Activated CD8-positive, alpha-beta memory T cell treated with anti-CD3 and anti-CD28 coated beads for 36 hours (primary cell): ENCODE results near the gene ORC5. TPM values are rescaled to one million over a fixed set of nuclear protein-coding genes. Genes with fewer than 3 reads are reported as not detected.
"Not testable (repeated sequence)": the region's sequence is repeated elsewhere in the genome, so short reads cannot be mapped to it uniquely, and the experiment has no call there.

Experiments
- CTCF ChIA-PET: fragments of 350-600 bp; sonication (Branson Sonifier 250); formaldehyde crosslinking; loops from one replicate; lab custom pipeline; 2021; ENCODE audit warnings: antibody characterized with exemption; lab: Charles Lee
- POLR2A ChIA-PET: fragments of 350-600 bp; sonication (Branson Sonifier 250); formaldehyde crosslinking; loops from one replicate; lab custom pipeline; 2021; ENCODE audit warnings: antibody characterized with exemption; lab: Charles Lee
- total RNA-seq, 2 experiments: library from RNA; stranded (reverse); gene quantifications; one replicate each; pipeline ENCODE4 v1.2.3, GENCODE V29; 2021

Gene ORC5
- total RNA-seq, 2 experiments from 2014 or later, result 31.7 to 41.9 TPM

GRCh38 chr7:104198673-104199278 is 9.0 kb downstream of the ORC5 start:
- ChIA-PET CTCF (no interaction called here), POLR2A (no interaction called here)

DNA sequence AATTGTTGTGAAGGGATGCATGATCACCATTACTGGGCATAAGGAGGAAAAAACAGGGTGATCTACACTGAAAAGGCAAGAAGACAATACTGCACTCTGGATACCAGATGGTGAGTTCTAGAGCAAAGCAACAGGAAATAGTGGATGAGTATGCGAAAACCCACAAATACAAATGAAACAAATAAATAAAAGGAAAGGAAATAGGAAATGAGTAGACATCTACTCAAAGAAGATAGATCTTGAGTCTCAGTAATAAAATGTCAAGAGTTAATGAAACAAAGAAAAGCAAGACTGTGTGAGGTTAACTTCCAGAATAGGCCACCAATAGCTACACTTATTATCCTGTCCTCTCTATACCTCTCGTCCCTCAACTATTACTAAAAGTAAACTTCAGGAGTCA is 11.7 kb downstream of the ORC5 start:
- POLR2A ChIA-PET, result no interaction called here
- CTCF ChIA-PET, result no interaction called here

GRCh38 chr7:104192434-104192833 is 15.4 kb downstream of the ORC5 start:
- CTCF ChIA-PET, result no interaction called here
- POLR2A ChIA-PET, result no interaction called here

- POLR2A ChIA-PET, result no interaction called here
- CTCF ChIA-PET, result no interaction called here
Observed at GRCh38 chr7:104185346-104185745, 22.5 kb downstream of the ORC5 start.

- POLR2A ChIA-PET, result no interaction called here
- CTCF ChIA-PET, result no interaction called here
Observed at GRCh38 chr7:104179178-104179577, 28.6 kb downstream of the ORC5 start.

DNA sequence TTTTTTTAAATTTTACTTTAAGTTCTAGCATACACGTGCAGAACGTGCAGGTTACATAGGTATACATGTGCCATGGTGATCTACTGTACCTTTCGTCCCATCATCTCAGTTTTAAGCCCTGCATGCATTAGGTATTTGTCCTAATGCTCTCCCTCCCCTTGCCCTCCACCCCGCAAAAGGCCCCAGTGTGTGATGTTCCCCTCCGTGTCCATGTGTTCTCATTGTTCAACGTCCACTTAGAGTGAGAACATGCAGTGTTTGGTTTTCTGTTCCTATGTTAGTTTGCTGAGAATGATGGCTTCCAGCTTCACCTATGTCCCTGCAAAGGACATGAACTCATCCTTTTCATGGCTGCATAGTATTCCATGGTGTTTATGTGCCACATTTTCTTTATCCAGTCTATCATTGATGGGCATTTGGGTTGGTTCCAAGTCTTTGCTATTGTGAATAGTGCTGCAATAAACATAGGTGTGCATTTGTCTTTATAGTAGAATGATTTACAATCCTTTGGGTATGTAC is 30.2 kb downstream of the ORC5 start:
- CTCF ChIA-PET, result not testable (repeated sequence)

GRCh38 chr7:104176332-104176731 is 31.5 kb downstream of the ORC5 start:
- POLR2A ChIA-PET, result no interaction called here
- CTCF ChIA-PET, result no interaction called here

More for the DNA sequence above, 30.2 kb downstream of the ORC5 start:
- POLR2A ChIA-PET, result not testable (repeated sequence)

DNA sequence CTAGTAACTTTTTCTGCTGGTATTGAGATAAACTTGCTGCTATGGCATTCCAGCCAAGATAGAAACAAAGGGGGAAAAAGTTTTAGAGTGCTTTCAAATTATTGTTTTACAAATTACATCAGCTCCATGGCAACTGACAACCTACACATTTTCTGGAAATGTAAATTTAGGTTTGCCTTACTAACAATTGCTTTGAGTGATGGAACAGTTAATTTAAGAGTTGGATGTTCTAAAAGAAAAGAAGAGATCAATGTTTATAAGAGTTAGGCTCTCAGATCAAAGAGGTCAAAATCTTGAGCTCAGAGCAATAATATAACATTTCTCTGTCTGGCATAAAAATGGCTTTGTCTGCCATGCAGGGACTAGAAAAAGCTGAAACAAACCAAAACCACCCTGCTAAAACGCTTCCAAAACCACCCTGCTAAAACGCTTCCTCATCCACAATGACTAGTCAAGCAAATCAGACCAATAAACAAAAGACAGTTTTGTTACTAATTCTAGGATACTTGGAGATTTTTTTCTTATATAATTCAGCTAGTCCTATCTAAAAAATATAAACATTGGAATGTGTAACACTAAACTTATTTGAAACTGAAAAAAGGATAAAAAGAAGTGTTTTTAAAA is 32.3 kb downstream of the ORC5 start:
- CTCF ChIA-PET, result no interaction called here
- POLR2A ChIA-PET, result no interaction called here

- POLR2A ChIA-PET, result no interaction called here
- CTCF ChIA-PET, result no interaction called here
Observed at GRCh38 chr7:104174798-104175197, 33.0 kb downstream of the ORC5 start.

GRCh38 chr7:104162081-104162480 is 45.7 kb downstream of the ORC5 start:
- ChIA-PET CTCF (interaction anchor here (0.9 kb wide), 1 partner anchor 63 kb away, joined by 3 read pairs; no protein-coding TSS in a partner anchor), POLR2A (no interaction called here)

DNA sequence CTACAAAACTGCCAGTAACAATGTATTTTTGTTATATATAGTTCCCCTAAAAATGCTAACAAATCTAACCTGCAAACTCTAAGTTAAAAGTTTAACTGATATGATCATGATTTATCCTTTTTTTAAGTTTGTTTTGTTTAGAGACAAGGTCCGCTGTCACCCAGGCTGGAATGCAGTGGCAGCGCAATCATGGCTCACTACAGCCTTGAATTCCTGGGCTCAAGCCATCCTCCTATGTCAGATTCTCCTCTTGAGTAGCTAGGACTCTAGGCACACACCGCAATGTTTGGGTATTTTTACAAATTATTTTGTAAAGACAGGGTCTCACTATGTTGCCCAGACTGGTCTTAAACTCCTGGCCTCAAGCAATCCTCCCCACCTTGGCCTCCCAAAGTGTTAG is 46.6 kb downstream of the ORC5 start:
- ChIA-PET CTCF (interaction anchor here (0.9 kb wide), 1 partner anchor 64 kb away, joined by 3 read pairs; no protein-coding TSS in a partner anchor), POLR2A (no interaction called here)

DNA sequence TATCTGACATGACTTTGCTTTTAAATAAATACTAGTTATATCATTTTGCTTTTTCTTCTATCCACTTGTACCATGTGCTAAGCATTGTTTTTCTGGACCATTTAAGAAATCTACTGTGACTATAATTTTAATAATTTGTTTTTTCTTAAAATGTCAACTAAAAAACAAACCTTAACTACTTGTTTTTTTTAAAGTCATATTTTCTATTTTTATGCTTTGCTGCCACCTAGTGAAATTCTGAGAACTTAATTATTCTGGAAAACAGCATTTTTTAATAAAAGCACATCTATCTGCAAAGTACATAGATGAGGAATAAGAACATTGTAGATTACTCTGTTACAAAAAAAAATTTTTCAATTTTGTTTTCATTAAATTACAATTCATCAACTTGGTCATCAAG is 47.4 kb downstream of the ORC5 start:
- ChIA-PET CTCF (interaction anchor here (0.6 kb wide), 1 partner anchor 786 kb away, joined by 3 read pairs; no protein-coding TSS in a partner anchor), POLR2A (no interaction called here)

- POLR2A ChIA-PET, result no interaction called here
- CTCF ChIA-PET, result no interaction called here
Observed at GRCh38 chr7:104156842-104157277, 51.0 kb downstream of the ORC5 start.

GRCh38 chr7:104153287-104153686 is 54.5 kb downstream of the ORC5 start:
- CTCF ChIA-PET, result no interaction called here

GRCh38 chr7:104152468-104152867 is 55.3 kb downstream of the ORC5 start:
- ChIA-PET CTCF (no interaction called here), POLR2A (no interaction called here)

More at GRCh38 chr7:104153287-104153686, 54.5 kb downstream of the ORC5 start:
- POLR2A ChIA-PET, result no interaction called here

- ChIA-PET POLR2A (no interaction called here), CTCF (no interaction called here)
Observed at GRCh38 chr7:104150470-104150869, 57.3 kb downstream of the ORC5 start.

DNA sequence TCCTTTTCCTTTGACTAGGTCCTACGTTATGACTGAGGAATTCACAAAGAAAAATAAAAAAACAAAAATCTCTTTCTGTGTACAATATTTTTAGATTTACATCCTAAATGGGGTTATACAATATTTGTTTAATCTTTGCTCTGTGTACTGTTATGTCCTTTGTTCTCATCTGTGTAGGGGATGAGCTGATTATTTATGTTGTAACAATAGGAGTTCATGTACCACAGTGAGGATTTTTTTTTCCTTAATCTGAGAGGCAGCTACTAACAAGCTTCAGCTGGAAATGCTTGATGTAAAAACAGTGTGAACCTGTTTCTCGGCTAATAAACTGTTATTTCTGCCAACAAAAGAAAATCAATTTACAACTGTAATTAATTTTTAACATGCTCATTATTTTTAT is 58.0 kb downstream of the ORC5 start:
- ChIA-PET CTCF (no interaction called here), POLR2A (no interaction called here)

DNA sequence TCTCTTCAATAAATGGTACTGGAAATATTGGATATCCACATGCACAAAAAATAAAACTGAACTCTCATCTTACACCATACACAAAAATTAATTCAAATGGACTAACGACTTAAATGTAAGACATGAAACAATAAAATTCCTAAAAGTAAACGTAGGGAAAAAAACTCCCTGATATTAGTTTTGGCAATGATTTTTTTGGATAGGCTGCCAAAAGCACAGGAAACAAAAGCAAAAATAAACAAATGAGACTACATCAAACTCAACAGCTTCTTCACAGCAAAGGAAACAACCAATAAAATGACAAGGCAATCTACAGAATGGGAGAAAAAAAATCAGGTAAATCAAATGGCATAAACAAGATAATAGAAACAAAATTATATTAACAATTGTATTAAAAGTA is 65.7 kb downstream of the ORC5 start:
- ChIA-PET CTCF (no interaction called here), POLR2A (no interaction called here)

GRCh38 chr7:104137971-104138370 is 69.8 kb downstream of the ORC5 start:
- POLR2A ChIA-PET, result no interaction called here
- CTCF ChIA-PET, result no interaction called here

DNA sequence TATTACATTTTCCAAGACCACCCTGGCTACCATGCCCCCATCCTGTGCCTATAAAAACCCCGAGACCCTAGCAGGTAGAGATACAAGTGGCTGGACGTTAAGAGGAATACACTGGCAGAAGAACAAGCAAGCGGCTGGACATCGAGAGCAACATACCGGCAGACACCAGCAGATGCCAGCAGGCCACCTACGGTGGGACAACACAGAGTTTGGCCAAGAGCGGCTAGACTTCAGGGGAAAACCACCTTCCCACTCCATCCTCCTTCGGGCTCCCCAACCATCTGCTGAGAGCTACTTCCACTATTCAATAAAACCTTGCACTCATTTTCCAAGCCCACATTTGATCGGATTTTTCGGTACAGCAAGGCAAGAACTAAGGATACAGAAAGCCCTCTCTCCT is 70.3 kb downstream of the ORC5 start:
- CTCF ChIA-PET, result no interaction called here
- POLR2A ChIA-PET, result no interaction called here

DNA sequence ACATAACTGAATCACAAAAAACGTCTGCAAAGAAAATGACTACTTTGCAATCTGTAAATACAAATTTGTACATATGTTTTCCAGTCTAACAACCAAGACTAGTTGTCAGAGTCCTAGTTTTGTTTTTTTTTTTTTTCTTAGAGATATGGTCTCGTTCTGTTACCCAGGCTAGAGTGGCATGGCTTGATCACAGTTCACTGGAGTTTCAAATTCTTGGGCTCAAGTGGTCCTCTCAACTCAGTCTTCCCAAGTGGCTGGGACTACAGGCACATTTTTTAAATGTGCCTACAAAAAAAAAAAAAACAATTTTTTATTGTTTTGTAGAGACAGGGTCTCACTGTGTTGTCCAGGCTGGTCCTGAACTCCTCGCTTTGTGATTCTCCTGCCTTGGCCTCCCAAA is 70.8 kb downstream of the ORC5 start:
- ChIA-PET CTCF (no interaction called here), POLR2A (no interaction called here)
